ENCODE data around the gene SLC10A1.

Gene SLC10A1

GRCh38 chr14:69804902-69805301 is 7.9 kb upstream of the SLC10A1 start:
- H3K27ac ChIP-seq (replicated peaks; ENCODE audit: low read length), result no peak overlapping the region
- H3K9ac ChIP-seq (ENCODE audit: low read depth, low read length, poor library complexity), result no peak overlapping the region
- no peaks in the 10 kb centered on the region for H3K36me3 ChIP-seq (replicated peaks in 1 of 2; ENCODE audit: control insufficient read depth in 2 of 2, insufficient read depth in 2 of 2, low read length in 2 of 2)
- H2BK12ac ChIP-seq (ENCODE audit: low read length), result no peak overlapping the region
- H2BK120ac ChIP-seq (ENCODE audit: low read depth, low read length), result no peak overlapping the region
- H3K14ac ChIP-seq (ENCODE audit: low read length), result no peak overlapping the region
- H2AK5ac ChIP-seq (ENCODE audit: low read depth, low read length), result no peak overlapping the region
- no peak overlapping the region for H4K8ac ChIP-seq (ENCODE audit: low read depth, low read length)
- no peak overlapping the region for H2BK5ac ChIP-seq (ENCODE audit: low read length)
- no peak overlapping the region for H3K4me3 ChIP-seq (ENCODE audit: low read length in 2 of 2)
- no peaks in the 10 kb centered on the region for H3K9me3 ChIP-seq (replicated peaks in 1 of 2; ENCODE audit: control insufficient read depth in 2 of 2, insufficient read depth in 1 of 2, low read depth in 1 of 2, low read length in 2 of 2)
- no peaks in the 10 kb centered on the region for H3K79me1 ChIP-seq (ENCODE audit: low read depth, low read length)
- H3K23ac ChIP-seq (ENCODE audit: low read depth, low read length, poor library complexity), result no peak overlapping the region
- no peak for DNase-seq (ENCODE audit: low spot score)
- no peak overlapping the region for H3K18ac ChIP-seq (ENCODE audit: low read length)
- H2BK15ac ChIP-seq (ENCODE audit: low read length), result no peak overlapping the region
- H3K4me2 ChIP-seq (ENCODE audit: insufficient read depth, low read length, poor library complexity, severe bottlenecking), result no peak overlapping the region
- peaks cover 0 to 3% (median 0%) of the 10 kb centered on the region in 3 experiments for H3K27me3 ChIP-seq (ENCODE audit: control insufficient read depth in 3 of 3, insufficient read depth in 3 of 3, low read depth in 1 of 3, low read length in 3 of 3)
- no peak overlapping the region for H2AFZ ChIP-seq (ENCODE audit: low read length)
- no peak overlapping the region for H4K91ac ChIP-seq (ENCODE audit: low read depth, low read length, poor library complexity)
- no CpG with 5 or more reads among the region's 2 CpGs for WGBS, 2 donors (ENCODE audit: extremely low coverage in 2 of 2, insufficient read length in 2 of 2, insufficient replicate concordance in 1 of 2)
- no peak overlapping the region for H3K4ac ChIP-seq (ENCODE audit: low read length)
- no peaks in the 10 kb centered on the region for H3K4me1 ChIP-seq (ENCODE audit: control insufficient read depth in 2 of 2, insufficient read depth in 1 of 2, low read depth in 1 of 2, low read length in 2 of 2)

- Histone ChIP-seq H3K9me3 (replicated peaks in 1 of 2; ENCODE audit: control insufficient read depth in 2 of 2, insufficient read depth in 1 of 2, low read depth in 1 of 2, low read length in 2 of 2) (no peaks in the 10 kb centered on the region), H3K9ac (ENCODE audit: low read depth, low read length, poor library complexity) (no peak overlapping the region), H3K4me2 (ENCODE audit: insufficient read depth, low read length, poor library complexity, severe bottlenecking) (no peak overlapping the region), H3K18ac (ENCODE audit: low read length) (no peak overlapping the region), H2AFZ (ENCODE audit: low read length) (no peak overlapping the region), H3K79me1 (ENCODE audit: low read depth, low read length) (no peaks in the 10 kb centered on the region), H2BK120ac (ENCODE audit: low read depth, low read length) (no peak overlapping the region), H4K91ac (ENCODE audit: low read depth, low read length, poor library complexity) (no peak overlapping the region), H3K27ac (replicated peaks; ENCODE audit: low read length) (no peak overlapping the region), H3K36me3 (replicated peaks in 1 of 2; ENCODE audit: control insufficient read depth in 2 of 2, insufficient read depth in 2 of 2, low read length in 2 of 2) (no peaks in the 10 kb centered on the region), H4K8ac (ENCODE audit: low read depth, low read length) (no peak overlapping the region), H3K23ac (ENCODE audit: low read depth, low read length, poor library complexity) (no peak overlapping the region), H2BK5ac (ENCODE audit: low read length) (no peak overlapping the region), H3K4me1 (ENCODE audit: control insufficient read depth in 2 of 2, insufficient read depth in 1 of 2, low read depth in 1 of 2, low read length in 2 of 2) (peaks cover 0 to 5% of the 10 kb centered on the region in 2 donors), H3K4me3 (ENCODE audit: low read length in 2 of 2) (no peak overlapping the region), H3K14ac (ENCODE audit: low read length) (no peak overlapping the region), H2AK5ac (ENCODE audit: low read depth, low read length) (no peak overlapping the region), H2BK12ac (ENCODE audit: low read length) (no peak overlapping the region), H2BK15ac (ENCODE audit: low read length) (no peak overlapping the region), H3K27me3 (ENCODE audit: control insufficient read depth in 3 of 3, insufficient read depth in 3 of 3, low read depth in 1 of 3, low read length in 3 of 3) (peaks cover 0 to 3% (median 0%) of the 10 kb centered on the region in 3 experiments), H3K4ac (ENCODE audit: low read length) (no peak overlapping the region)
- DNase-seq (ENCODE audit: low spot score), result no peak
Measured at GRCh38 chr14:69803753-69804152, 6.7 kb upstream of the SLC10A1 start.

- Histone ChIP-seq H3K9ac (ENCODE audit: low read depth, low read length, poor library complexity) (no peak overlapping the region), H2BK15ac (ENCODE audit: low read length) (peak overlapping the region; percentile 8), H3K4me3 (ENCODE audit: low read length in 2 of 2) (no peak overlapping the region), H3K18ac (ENCODE audit: low read length) (no peak overlapping the region), H2AK5ac (ENCODE audit: low read depth, low read length) (peak overlapping the region; percentile 56), H3K9me3 (replicated peaks in 1 of 2; ENCODE audit: control insufficient read depth in 2 of 2, insufficient read depth in 1 of 2, low read depth in 1 of 2, low read length in 2 of 2) (peaks cover 0 to 3% of the 10 kb centered on the region in 2 donors), H2BK12ac (ENCODE audit: low read length) (no peak overlapping the region), H3K36me3 (replicated peaks in 1 of 2; ENCODE audit: control insufficient read depth in 2 of 2, insufficient read depth in 2 of 2, low read length in 2 of 2) (no peaks in the 10 kb centered on the region), H3K23ac (ENCODE audit: low read depth, low read length, poor library complexity) (no peak overlapping the region), H3K14ac (ENCODE audit: low read length) (no peak overlapping the region), H3K4me1 (ENCODE audit: control insufficient read depth in 2 of 2, insufficient read depth in 1 of 2, low read depth in 1 of 2, low read length in 2 of 2) (peaks cover 0 to 9% of the 10 kb centered on the region in 2 donors), H4K91ac (ENCODE audit: low read depth, low read length, poor library complexity) (no peak overlapping the region), H4K8ac (ENCODE audit: low read depth, low read length) (no peak overlapping the region), H3K79me1 (ENCODE audit: low read depth, low read length) (no peaks in the 10 kb centered on the region), H3K27me3 (ENCODE audit: control insufficient read depth in 3 of 3, insufficient read depth in 3 of 3, low read depth in 1 of 3, low read length in 3 of 3) (peaks cover 0 to 7% (median 0%) of the 10 kb centered on the region in 3 experiments), H2BK120ac (ENCODE audit: low read depth, low read length) (no peak overlapping the region), H2AFZ (ENCODE audit: low read length) (no peak overlapping the region), H2BK5ac (ENCODE audit: low read length) (no peak overlapping the region), H3K4ac (ENCODE audit: low read length) (no peak overlapping the region), H3K27ac (replicated peaks; ENCODE audit: low read length) (no peak overlapping the region), H3K4me2 (ENCODE audit: insufficient read depth, low read length, poor library complexity, severe bottlenecking) (no peak overlapping the region)
- no CpG with 5 or more reads among the region's 4 CpGs for WGBS, 2 donors (ENCODE audit: extremely low coverage in 2 of 2, insufficient read length in 2 of 2, insufficient replicate concordance in 1 of 2)
- no peak for DNase-seq (ENCODE audit: low spot score)
Measured at GRCh38 chr14:69798339-69798735, 1.3 kb upstream of the SLC10A1 start.

- Histone ChIP-seq H3K9me3 (replicated peaks in 1 of 2; ENCODE audit: control insufficient read depth in 2 of 2, insufficient read depth in 1 of 2, low read depth in 1 of 2, low read length in 2 of 2) (peaks cover 0 to 3% of the 10 kb centered on the region in 2 donors), H4K8ac (ENCODE audit: low read depth, low read length) (no peak overlapping the region), H2BK12ac (ENCODE audit: low read length) (no peak overlapping the region), H3K36me3 (replicated peaks in 1 of 2; ENCODE audit: control insufficient read depth in 2 of 2, insufficient read depth in 2 of 2, low read length in 2 of 2) (no peaks in the 10 kb centered on the region), H2BK15ac (ENCODE audit: low read length) (peak overlapping the region; percentile 8), H3K4me3 (ENCODE audit: low read length in 2 of 2) (no peak overlapping the region), H3K27ac (replicated peaks; ENCODE audit: low read length) (no peak overlapping the region), H3K9ac (ENCODE audit: low read depth, low read length, poor library complexity) (no peak overlapping the region), H2AK5ac (ENCODE audit: low read depth, low read length) (no peak overlapping the region), H3K4me2 (ENCODE audit: insufficient read depth, low read length, poor library complexity, severe bottlenecking) (no peak overlapping the region), H3K18ac (ENCODE audit: low read length) (no peak overlapping the region), H3K4me1 (ENCODE audit: control insufficient read depth in 2 of 2, insufficient read depth in 1 of 2, low read depth in 1 of 2, low read length in 2 of 2) (peaks cover 0 to 9% of the 10 kb centered on the region in 2 donors), H2AFZ (ENCODE audit: low read length) (no peak overlapping the region), H3K4ac (ENCODE audit: low read length) (no peak overlapping the region), H2BK5ac (ENCODE audit: low read length) (no peak overlapping the region), H2BK120ac (ENCODE audit: low read depth, low read length) (no peak overlapping the region), H3K14ac (ENCODE audit: low read length) (no peak overlapping the region), H3K27me3 (ENCODE audit: control insufficient read depth in 3 of 3, insufficient read depth in 3 of 3, low read depth in 1 of 3, low read length in 3 of 3) (peaks cover 0 to 7% (median 0%) of the 10 kb centered on the region in 3 experiments), H4K91ac (ENCODE audit: low read depth, low read length, poor library complexity) (no peak overlapping the region), H3K23ac (ENCODE audit: low read depth, low read length, poor library complexity) (no peak overlapping the region), H3K79me1 (ENCODE audit: low read depth, low read length) (no peaks in the 10 kb centered on the region)
- no peak for DNase-seq (ENCODE audit: low spot score)
- WGBS, 2 donors (ENCODE audit: extremely low coverage in 2 of 2, insufficient read length in 2 of 2, insufficient replicate concordance in 1 of 2), result no CpG with 5 or more reads among the region's 5 CpGs
Measured at GRCh38 chr14:69797573-69798338, 715 bp upstream of the SLC10A1 start.
